NCI-H524 treated with DMSO at 0.1 percent for 48 hours (cell line): ENCODE results near the gene GLIPR1.
"Not testable (repeated sequence)": the region's sequence is repeated elsewhere in the genome, so short reads cannot be mapped to it uniquely, and the experiment has no call there.

ENCODE experiments used
- DNase-seq: peaks from one replicate; lab custom pipeline; 2025; lab: John Stamatoyannopoulos, UW

GLIPR1 gene

GRCh38 chr12:75480469-75480949 lies at the start of gene GLIPR1:
Gene GLIPR1, plus strand, starts transcription at chr12:75480755. Its CDS starts 126 bp downstream, at chr12:75480881.
- DNase-seq = no peak

GRCh38 chr12:75432924-75433323 lies 47.6 kb upstream of the GLIPR1 start:
- no peak for DNase-seq

- no peak for DNase-seq
Measured at GRCh38 chr12:75437564-75437963, 43.0 kb upstream of the GLIPR1 start.

- DNase-seq = no peak
Measured at GRCh38 chr12:75438059-75438754, 42.3 kb upstream of the GLIPR1 start.

- no peak for DNase-seq
Measured at GRCh38 chr12:75439048-75439447, 41.5 kb upstream of the GLIPR1 start.

- no peak for DNase-seq
Measured at GRCh38 chr12:75439930-75440329, 40.6 kb upstream of the GLIPR1 start.

- DNase-seq = not testable (repeated sequence)
Measured at GRCh38 chr12:75441687-75442449, 38.7 kb upstream of the GLIPR1 start.

GRCh38 chr12:75442454-75442853 lies 38.1 kb upstream of the GLIPR1 start:
- DNase-seq = not testable (repeated sequence)

GRCh38 chr12:75443709-75444108 lies 36.8 kb upstream of the GLIPR1 start:
- DNase-seq = no peak

- no peak for DNase-seq
Measured at GRCh38 chr12:75444429-75445136, 36.0 kb upstream of the GLIPR1 start.

GRCh38 chr12:75445137-75445507 lies 35.4 kb upstream of the GLIPR1 start:
- not testable (repeated sequence) for DNase-seq

GRCh38 chr12:75446857-75447256 lies 33.7 kb upstream of the GLIPR1 start:
- no peak for DNase-seq

- DNase-seq = no peak
Measured at GRCh38 chr12:75447691-75448393, 32.7 kb upstream of the GLIPR1 start.

- no peak for DNase-seq
Measured at GRCh38 chr12:75452675-75453330, 27.8 kb upstream of the GLIPR1 start.

GRCh38 chr12:75455839-75456238 lies 24.7 kb upstream of the GLIPR1 start:
- DNase-seq = no peak

GRCh38 chr12:75457191-75457590 lies 23.4 kb upstream of the GLIPR1 start:
- no peak for DNase-seq

GRCh38 chr12:75457866-75458265 lies 22.7 kb upstream of the GLIPR1 start:
- DNase-seq = not testable (repeated sequence)

GRCh38 chr12:75459755-75460154 lies 20.8 kb upstream of the GLIPR1 start:
- no peak for DNase-seq

GRCh38 chr12:75460204-75460603 lies 20.4 kb upstream of the GLIPR1 start:
- DNase-seq = no peak

GRCh38 chr12:75471902-75472890 lies 8.4 kb upstream of the GLIPR1 start:
- DNase-seq = no peak
